Inferior parietal cortex (tissue), 1 donor: Measurements from ENCODE around the gene NFU1.

Experiments
- DNase-seq: peaks from one replicate; pipeline ENCODE4 v3.0.0-alpha.2; 2016; ENCODE audit errors: extremely low spot score

Gene NFU1

DNA sequence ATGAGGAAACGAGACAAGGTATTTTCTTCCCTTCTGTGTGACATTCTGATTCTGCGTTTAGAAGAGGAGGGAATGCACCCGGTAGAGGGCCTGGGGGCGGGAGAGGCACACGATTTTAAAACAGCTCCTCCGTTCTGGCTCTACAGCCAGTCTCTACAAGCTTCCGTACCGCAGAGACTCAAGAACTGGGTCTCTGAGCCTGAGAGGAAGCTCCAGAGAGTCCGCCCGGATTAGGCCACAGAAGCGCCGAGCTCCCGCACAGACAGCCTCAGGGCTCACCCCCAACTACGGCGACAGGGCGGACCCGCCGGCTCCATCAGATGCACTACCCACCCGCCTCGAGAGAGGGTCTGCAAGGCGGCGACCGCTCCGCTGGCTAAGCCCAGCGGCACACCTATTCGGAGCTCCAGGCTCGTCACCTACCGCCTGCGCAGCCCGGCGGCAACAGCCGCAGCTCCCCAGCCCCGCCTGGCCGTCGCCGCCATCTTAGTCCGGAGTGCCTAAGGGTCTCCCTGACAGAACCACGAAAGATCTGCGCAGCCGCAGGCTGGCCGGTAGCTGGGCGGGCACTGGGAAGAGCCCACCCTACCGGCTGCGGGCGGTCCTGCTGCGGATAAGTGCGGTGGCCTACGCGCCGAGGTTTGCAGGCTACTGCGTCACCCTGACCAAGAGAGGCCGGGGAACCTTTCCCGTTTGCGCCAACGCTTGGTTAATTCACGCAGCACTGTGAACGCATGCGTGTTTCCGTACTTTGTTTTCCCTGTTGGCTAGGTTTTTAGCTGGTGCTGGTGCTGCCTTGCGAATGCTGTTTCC is at the start of gene NFU1:
NFU1 (minus strand) TSS at position 498 of the 813 bp plus-strand sequence; CDS start at position 485, 13 bp downstream.
- peak; percentile 93 for DNase-seq

DNA sequence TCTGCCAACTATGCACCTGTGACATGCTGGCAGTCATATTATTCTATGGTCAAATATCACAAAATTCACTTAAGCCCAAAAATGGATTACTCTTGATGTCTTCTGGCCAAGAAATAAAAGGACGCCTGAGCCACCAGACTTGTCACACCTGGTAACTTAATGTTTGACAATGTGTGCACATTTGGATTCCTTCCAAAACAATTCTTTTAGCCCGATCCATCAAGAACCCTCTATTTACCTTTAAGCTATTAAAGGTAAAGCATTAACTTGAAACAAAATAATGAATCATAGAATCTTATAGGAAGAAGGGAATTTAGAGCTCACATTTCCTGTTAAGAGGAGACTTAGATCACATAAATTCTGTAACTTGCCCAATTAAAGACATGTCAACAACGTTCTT is 46.5 kb upstream of the NFU1 start:
- DNase-seq, result no peak

DNA sequence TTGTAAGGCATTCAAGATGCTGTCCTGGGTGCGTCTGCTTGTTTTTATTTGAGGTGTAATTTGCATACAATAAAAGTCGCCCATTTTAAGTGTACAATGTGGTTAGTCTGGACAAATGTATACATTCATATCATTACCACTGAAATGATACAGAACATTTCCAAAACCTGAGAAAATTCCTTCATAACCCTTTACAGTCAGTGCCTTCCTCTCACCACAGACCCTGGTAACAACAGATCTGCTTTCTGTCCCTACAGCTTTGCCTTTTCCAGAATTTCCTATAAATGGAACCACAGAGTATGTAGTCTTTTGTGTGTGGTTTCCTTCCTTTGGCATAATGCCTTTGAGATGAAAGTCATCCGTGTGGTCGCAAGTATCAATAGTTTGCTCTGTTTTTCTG is 45.8 kb upstream of the NFU1 start:
- DNase-seq, result no peak

DNA sequence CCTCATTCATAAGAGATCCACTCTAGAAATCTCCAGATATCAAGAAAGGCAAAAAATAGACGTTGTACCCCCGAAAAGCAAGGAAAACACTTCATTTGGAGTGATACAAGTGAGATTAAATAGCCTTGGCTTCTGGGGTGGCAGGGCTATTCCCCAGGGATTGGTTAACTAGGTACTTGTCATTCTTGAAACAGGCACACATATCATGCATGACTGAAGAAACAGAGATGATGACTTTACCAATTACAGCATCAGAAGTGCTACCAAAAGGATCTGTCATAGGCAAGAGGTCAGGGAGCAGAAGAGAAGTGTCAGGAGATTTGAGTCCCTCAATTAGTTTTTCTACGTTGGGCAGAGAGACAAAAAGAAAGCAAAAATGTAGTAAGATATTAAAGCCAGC is 45.2 kb upstream of the NFU1 start:
- DNase-seq, result no peak

DNA sequence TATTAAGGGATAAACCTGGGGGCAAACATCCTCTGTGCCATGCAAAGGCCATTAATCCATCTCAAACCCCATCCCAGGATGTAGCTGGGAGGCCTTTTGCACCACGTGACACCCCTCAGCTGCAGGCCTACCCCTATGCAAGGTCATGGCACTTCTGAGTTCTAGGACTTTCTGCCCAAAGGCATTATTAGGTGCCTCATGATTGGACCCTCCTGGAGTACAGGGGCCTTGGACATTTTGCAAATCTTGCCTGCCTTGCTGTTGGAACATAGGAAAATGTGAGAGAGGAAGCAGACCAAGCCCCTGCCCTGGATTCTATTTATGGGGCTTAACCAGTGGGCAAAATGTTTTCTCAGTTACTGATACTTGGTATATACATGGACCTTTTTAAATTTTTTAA is 44.2 kb upstream of the NFU1 start:
- DNase-seq, result no peak

DNA sequence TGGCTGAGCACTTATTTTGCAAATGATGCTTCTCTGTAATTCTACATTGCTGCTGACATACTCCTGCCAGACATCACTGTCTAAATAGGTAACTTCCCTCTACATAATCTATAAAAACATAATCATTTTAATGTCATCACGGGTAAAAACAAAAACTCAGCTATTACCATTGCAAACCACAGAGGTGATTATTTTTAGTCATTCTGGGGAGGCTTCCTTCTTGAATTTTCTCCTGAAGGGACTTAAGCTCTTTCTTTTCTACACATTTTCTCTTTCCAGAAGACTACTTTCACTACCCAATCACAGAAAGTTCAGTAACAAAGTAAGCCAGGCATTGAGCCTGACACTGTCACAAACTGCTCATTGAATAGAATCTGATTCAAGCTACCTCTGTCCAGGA is 40.4 kb upstream of the NFU1 start:
- no peak for DNase-seq

DNA sequence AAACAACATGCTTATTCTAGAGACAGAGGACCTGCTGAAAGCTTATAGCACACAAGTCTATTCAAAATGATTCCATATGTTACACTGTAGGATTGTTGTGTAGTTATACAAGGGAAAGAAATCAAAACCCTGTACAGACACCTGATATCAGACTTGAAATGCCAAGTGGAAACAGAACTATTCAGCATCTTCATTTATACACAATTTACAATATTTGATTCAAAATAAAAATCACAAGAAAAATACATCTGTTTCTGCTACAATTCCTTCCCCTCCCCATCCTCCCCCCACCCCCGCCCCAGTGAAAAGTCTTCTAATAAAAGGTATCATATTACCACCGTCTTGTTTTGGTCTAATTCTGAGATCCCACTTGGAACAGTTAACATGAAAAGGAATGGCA is 37.5 kb upstream of the NFU1 start:
- DNase-seq, result no peak

DNA sequence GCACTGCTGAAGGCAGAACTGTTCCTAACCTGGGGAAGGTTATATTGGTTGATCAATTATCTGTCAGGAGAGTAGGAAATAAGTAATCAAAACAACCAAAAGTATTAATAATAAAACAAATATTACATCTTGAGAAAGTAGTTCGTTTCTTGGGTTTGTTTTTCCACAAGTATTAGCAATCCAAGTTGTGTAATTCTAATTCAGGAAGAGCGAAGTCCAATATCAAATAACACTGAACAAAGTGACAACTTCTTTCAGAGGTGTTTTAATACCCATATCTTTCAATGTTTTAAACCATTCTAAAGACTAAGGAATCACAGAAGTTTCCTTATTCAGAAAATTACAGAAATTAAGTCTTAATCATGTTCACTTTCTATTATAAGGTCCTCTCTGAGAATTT is 34.6 kb upstream of the NFU1 start:
- no peak for DNase-seq

DNA sequence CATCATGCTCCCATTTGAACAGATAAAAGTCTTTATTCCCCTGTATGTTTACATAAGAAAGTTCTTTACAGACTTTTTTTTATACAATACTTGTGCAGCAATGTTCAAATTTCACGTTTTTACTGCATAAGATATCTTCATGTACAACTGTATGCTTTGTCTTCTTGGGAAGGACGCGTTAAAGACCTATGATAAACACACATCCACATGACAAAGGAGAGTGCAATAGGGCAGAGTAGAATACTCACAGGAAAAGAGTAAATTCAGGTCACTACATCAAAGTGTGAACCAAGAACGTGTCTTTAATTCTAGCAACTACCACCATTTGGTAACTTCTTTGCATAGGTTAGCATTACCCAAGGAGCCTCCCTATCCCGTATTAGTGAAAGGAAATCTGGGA is 33.7 kb upstream of the NFU1 start:
- DNase-seq, result no peak

DNA sequence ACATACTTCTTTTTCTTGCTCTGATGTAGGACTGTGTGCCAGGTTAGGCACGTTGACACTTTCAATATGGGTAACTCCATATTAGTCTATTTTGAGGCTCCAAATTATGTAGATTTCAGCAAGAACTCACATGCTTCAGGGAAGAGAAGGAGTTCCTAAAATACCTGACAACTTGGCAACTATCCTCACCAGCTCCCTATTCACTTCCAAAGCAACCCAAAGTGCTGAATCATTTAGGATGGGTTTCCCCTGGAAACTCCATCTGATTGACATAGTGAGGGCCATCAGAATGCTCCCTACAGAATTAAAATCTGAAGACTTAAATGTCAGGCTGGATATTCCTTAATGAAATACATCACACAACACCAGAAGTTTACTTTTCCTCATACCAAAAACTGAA is 32.5 kb upstream of the NFU1 start:
- no peak for DNase-seq

DNA sequence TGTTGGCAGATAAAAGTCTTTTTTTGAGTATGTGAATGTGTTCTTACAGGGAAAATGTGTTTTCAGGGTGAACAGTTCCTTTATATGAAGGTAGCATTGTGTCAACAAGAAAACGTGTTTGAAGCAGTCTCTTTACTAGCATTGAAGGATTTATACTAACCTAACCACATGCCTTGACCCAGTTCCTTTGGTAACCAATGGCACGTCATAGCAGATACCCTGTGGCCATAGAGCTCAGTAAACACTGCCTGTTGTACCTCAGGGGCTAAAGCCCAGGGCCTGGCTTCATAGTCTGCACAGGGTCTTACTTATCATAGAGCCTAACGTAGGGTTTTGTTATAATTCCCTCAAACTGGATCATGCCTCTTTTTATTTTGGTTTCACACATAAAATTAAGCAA is 32.1 kb upstream of the NFU1 start:
- DNase-seq, result no peak

DNA sequence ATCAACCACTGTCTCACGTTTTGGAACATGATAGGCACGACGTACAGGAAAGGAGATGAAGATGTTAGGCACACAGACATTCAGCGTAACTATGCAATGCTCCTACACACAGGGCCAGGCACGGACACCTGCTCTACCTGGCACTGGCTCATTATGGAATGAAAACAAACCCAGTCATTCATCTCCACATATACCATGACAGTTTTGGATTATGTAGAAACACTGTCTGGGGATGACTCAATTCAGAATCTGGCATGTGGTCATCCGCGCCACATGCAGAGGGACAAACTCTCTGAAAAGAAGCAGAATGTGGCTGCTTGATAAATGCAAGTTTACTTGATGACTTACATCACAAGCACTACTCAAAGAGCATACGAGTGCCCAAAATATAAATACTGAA is 29.5 kb upstream of the NFU1 start:
- DNase-seq, result no peak

DNA sequence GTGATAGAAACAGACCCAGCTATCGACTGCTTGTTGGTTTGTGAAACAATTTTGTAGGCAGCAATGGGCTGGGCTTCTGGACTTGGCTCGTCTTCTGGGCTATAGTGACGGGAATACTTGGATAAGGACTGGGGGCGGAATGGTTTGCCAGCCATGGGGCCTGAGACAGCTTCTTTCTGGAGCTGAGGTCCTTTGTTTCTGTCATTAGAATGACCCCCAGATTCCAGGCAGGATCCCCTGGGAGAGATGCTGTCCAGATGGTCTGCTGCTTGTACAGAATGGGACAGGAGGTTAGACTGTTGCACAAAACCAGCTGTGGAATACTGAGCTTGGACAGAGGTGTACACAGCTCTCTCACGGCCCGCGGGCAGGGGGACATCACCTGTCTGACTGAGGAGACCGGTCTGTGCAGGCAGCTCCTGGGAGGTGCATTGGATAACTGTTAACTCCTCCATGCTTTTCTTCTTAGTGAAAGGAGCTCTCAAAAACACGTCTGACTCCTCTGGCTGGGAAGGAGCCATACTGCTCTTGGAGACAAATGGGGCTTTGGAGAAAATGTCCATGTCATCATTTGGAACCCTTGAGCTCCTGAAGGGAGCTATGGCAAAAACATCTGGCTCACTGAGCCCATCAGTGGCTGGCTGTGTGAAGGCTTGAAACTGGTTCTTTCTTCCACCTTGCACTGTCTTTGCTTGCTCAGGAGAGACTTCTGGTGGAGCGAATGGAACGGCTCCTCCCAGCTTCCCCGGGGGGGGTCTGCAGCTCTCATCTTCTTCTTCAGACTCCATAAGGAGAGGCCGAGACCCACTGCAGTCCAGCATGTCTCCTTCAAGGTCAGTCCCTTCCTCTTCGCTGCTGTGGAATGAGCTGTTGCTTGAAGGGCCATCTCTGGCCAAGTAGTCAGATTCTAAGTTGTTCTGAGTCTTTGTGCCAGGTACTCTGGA is 28.6 kb upstream of the NFU1 start:
- no peak for DNase-seq

DNA sequence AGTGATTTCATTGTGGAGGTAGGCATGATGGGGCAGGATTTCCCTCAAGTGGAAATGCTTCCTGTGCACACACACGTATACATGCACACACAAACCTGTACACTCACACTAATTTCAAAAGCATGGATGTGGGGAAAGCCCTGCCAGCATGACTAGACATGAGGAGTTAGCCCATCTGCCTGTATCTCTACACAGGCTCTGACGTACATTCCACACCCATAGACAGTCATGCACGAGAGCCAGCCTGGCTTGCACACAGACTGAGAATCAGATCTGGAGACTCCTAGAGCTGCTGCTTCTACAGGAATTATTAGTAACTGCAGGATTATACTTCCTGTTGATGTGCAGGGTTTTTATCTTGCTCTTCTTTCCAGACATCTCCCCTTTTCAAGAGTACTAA is 27.3 kb upstream of the NFU1 start:
- DNase-seq, result no peak

DNA sequence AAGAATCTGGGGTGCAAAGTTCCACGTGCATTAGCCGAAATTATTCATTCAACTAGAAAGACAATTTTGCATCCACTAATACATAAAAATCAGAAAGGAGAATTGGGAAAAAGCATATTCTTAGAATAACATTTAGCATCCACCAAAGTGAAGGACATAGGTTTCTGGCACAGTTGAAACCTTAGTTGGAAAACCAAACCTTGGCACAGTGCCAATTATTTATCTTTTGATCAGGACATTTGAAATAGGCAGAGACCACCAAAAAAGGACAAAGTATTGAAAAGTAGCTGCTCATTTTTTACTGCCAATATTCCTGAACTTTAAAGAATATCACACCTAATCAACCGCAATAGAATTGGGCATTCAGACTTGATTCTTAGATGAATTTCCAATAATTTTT is 25.5 kb upstream of the NFU1 start:
- DNase-seq, result no peak

DNA sequence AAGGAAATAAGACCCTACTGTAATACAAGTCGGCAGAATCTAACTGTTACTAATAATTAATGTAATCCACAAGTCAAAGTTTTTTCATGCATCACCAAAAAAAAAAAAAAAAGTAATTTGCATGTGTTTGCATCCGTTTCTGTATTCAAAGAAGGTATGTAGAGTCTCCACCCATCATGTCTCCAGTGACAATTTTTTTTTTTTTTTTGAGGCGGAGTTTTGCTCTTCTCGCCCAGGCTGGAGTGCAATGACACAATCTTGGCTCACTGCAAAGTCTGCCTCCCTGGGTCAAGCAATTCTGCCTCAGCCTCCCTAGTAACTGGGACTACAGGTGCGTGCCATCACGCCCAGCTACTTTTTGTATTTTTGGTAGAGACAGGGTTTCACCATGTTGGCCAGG is 24.2 kb upstream of the NFU1 start:
- no peak for DNase-seq

DNA sequence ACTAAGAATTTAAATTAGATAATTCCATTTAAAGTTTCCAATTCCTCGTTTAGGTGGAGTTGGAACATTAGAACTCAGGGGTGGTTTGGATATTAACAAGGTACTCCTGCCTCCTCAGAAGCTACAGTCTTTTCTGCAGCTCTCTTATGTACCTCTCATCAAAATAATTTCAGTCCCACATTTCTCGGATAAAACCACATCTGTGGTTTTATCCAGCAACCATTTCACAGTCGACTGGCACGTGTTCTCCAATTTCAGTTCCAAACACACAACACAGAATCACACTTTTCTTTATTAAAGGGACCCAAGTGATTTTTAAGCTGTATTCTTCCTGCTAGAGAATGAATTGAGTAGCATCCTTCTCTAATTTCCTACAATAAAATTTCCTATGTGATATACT is 22.7 kb upstream of the NFU1 start:
- no peak for DNase-seq

DNA sequence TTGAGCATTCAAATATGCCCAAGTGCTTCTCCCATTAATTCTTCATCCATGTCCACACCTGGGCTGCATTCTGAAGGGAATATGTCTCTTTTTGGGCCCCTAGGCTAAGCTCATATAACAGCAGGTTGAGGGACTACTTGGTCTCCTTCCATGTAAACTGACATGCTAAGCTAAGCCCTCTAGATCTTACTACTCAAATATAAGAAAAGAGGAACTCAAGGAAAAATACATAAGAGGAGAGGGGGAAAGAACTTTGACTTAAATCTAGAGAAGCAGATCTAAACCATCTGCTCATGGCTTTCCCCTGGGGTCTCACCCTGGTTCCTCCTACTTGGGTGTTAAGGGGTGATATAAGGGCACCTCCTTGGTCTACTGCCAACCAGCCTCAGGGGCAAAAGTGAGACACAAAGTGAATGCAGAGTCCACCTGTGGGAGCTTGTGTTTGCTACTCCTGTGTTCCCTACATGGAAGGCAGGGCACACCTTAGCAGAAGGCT is 19.8 kb upstream of the NFU1 start:
- no peak for DNase-seq

DNA sequence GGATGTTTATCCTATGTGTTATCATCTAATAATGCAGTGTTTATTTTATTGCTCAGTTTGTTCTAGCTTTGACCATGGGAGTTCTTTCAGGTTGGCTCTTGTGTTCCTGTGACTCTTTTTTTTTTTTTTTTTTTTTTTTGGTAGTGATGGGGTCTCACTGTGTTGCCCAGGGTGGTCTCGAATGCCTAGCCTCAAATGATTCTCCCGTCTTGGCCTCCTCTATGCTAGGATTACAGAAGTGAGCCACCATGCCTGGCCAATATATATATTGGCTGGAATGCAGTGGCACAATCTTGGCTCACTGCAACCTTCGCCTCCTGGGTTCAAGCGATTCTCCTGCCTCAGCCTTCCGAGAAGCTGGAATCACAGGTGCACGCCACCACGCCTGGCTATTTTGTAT is 18.9 kb upstream of the NFU1 start:
- no peak for DNase-seq

DNA sequence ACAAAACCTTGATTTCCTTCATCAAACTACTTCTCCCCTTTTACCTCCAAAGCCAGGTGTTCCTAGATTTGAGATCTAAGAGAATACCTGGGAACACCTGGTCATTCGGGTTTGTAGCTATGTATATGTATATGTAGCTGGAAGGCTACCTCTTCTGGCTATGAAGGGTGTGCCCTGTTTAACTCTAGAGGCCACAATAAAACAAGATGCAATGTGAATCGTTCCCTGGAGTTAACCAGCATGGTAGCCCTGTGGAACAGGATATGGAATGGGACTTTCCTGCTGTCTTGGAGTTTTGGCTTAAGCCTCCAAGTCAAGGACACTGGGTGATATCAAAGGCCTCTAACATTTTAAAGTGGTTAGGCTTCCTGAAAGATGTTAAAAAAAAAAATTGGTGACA is 17.7 kb upstream of the NFU1 start:
- no peak for DNase-seq

DNA sequence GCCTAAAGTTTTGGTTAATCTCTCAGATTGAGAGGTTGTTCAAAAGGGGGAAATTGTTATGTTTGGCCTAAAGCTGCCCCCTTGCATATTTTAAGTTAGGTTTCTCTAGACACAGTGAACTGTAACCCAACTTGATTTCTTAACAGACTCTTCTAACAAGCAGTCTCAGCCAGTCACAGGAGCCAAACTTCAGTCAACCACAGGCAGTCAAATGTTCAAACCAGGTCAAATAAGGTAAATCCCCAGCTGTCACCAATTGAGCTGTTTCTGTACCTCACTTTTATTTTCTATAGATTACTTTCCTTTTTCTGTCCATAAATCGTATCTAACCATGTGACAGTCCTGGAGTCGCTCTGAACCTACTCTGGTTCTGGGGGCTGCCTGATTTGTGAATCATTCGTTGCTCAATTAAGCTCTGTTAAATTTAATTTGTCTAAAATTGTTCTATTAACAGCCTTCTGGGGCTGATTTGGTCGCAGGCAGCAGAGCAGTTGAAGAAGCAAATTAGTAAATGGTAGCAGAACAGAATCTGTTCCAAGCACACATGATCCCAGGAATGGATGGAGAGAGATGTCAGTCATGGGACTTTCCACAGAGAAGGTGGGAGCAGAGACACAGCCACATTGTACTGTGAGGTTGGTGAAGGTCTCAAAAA is 16.4 kb upstream of the NFU1 start:
- DNase-seq, result no peak

DNA sequence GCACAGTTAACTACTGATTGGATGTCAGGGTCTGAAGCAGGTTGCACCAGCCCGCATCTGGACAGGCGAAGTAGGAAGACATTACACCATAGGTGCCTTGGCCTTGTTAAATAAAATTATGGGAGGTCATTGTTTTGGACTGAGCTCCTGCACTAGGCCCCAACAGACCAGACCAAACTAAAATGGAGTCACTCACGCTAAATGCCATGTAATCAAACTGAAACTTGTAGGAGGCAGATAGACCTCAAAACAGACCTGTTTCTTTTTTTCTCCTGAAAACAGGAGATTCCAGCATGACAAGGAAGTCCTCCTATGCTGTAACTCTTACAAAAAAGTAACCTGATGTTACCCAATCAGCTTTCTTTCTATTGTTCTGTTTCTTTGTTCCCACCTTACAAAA is 15.5 kb upstream of the NFU1 start:
- DNase-seq, result no peak
